HEK293 (cell line): ENCODE results near the gene CD59.

Experiments used
- CTCF ChIA-PET: fragments of 350-600 bp; formaldehyde crosslinking; extraction: SDS; loops from one replicate; lab custom pipeline; 2021; ENCODE audit warnings: antibody characterized with exemption; lab: Yijun Ruan, JAX
- POLR2A ChIA-PET: fragments of 300-600 bp; formaldehyde crosslinking; extraction: SDS; loops from one replicate; lab custom pipeline; 2020; ENCODE audit warnings: antibody characterized with exemption, inconsistent platforms; lab: Yijun Ruan, JAX
- H3K27ac ChIP-seq: fragments of 200-500 bp; sonication (Bioruptor generic); 2 replicates; pipeline ENCODE4 v1.5.1; 2014; ENCODE audit warnings: low read depth, low read length, control low read depth, inconsistent platforms; ENCODE audit errors: extremely low read depth
- H3K36me3 ChIP-seq, 2 experiments: fragments of 200-500 bp in 1 of 2; sonication (Bioruptor generic) in 1 of 2; 1 replicate in 1 of 2; 2 replicates in 1 of 2; pipeline ENCODE4 v1.5.1; 2014 to 2017; ENCODE audit warnings: inconsistent platforms in 2 of 2, low read length in 2 of 2; ENCODE audit not compliant: control insufficient read depth in 2 of 2, insufficient read depth in 1 of 2
- H3K4me1 ChIP-seq: fragments of 200-500 bp; sonication (Bioruptor generic); 2 replicates; pipeline ENCODE4 v1.5.1; 2014; ENCODE audit warnings: mild to moderate bottlenecking, low read length, inconsistent platforms; ENCODE audit not compliant: control insufficient read depth, insufficient read depth
- H3K4me3 ChIP-seq: 2 replicates; pipeline ENCODE4 v1.5.1; 2011; ENCODE audit warnings: low read depth, mild to moderate bottlenecking, control low read depth, low read length, moderate library complexity
- H3K9me3 ChIP-seq: fragments of 200-500 bp; sonication (Bioruptor generic); 2 replicates; pipeline ENCODE4 v1.5.1; 2014; ENCODE audit warnings: low read depth, low read length, inconsistent platforms; ENCODE audit not compliant: control insufficient read depth, insufficient read depth
- ATF2 ChIP-seq: fragments of 450-650 bp; formaldehyde crosslinking; IDR thresholded peaks from 2 replicates; pipeline ENCODE4 v1.5.1; 2016; ENCODE audit warnings: missing biosample characterization, missing genetic modification characterization, low read depth
- GLIS1 ChIP-seq: fragments of 450-650 bp; formaldehyde crosslinking; IDR thresholded peaks from 2 replicates; pipeline ENCODE4 v1.5.1; 2016; ENCODE audit warnings: missing biosample characterization, missing genetic modification characterization
- IKZF3 ChIP-seq: fragments of 450-650 bp; IDR thresholded peaks from 2 replicates; pipeline ENCODE4 v1.5.0; 2018; ENCODE audit warnings: missing biosample characterization, mild to moderate bottlenecking, missing genetic modification characterization, moderate library complexity
- KLF16 ChIP-seq: fragments of 450-650 bp; formaldehyde crosslinking; IDR thresholded peaks from 2 replicates; pipeline ENCODE4 v1.5.1; 2017; ENCODE audit warnings: missing biosample characterization, missing genetic modification characterization
- PRDM6 ChIP-seq: fragments of 450-650 bp; formaldehyde crosslinking; IDR thresholded peaks from 2 replicates; pipeline ENCODE4 v1.5.1; 2017; ENCODE audit warnings: missing biosample characterization, missing genetic modification characterization
- TRIM28 ChIP-seq: IDR thresholded peaks from 2 replicates; pipeline ENCODE4 v1.6.1; 2011; ENCODE audit warnings: low read length, control low read depth, borderline replicate concordance
- YY2 ChIP-seq: fragments of 450-650 bp; formaldehyde crosslinking; IDR thresholded peaks from 2 replicates; pipeline ENCODE4 v1.5.1; 2016; ENCODE audit warnings: missing biosample characterization, missing genetic modification characterization
- ZIC2 ChIP-seq: fragments of 450-650 bp; formaldehyde crosslinking; IDR thresholded peaks from 2 replicates; pipeline ENCODE4 v1.5.1; 2016; ENCODE audit warnings: missing biosample characterization, missing genetic modification characterization
- ZNF404 ChIP-seq: fragments of 450-650 bp; formaldehyde crosslinking; IDR thresholded peaks from 2 replicates; pipeline ENCODE4 v1.5.1; 2017; ENCODE audit warnings: missing biosample characterization, missing genetic modification characterization
- ZNF423 ChIP-seq: fragments of 450-650 bp; formaldehyde crosslinking; IDR thresholded peaks from 2 replicates; pipeline ENCODE4 v1.5.1; 2016; ENCODE audit warnings: missing biosample characterization, missing genetic modification characterization
- ZNF580 ChIP-seq: fragments of 450-650 bp; formaldehyde crosslinking; IDR thresholded peaks from 2 replicates; pipeline ENCODE4 v1.5.1; 2016; ENCODE audit warnings: missing biosample characterization, missing genetic modification characterization
- ZNF629 ChIP-seq: fragments of 450-650 bp; formaldehyde crosslinking; IDR thresholded peaks from 2 replicates; pipeline ENCODE4 v1.5.1; 2017; ENCODE audit warnings: missing biosample characterization, missing genetic modification characterization
- ZNF654 ChIP-seq: fragments of 450-650 bp; formaldehyde crosslinking; IDR thresholded peaks from 2 replicates; pipeline ENCODE4 v1.5.1; 2016; ENCODE audit warnings: low read depth, missing biosample characterization, missing genetic modification characterization
- ZNF692 ChIP-seq: fragments of 450-650 bp; formaldehyde crosslinking; IDR thresholded peaks from 2 replicates; pipeline ENCODE4 v1.5.1; 2016; ENCODE audit warnings: missing biosample characterization, missing genetic modification characterization
- ZSCAN5A ChIP-seq: fragments of 450-650 bp; formaldehyde crosslinking; IDR thresholded peaks from 2 replicates; pipeline ENCODE4 v1.5.1; 2016; ENCODE audit warnings: missing biosample characterization, missing genetic modification characterization

CD59 gene

GRCh38 chr11:33659370-33660139, 76.7 kb downstream of the CD59 start:
- ChIA-PET CTCF (no interaction called here), POLR2A (no interaction called here)
- H3K9me3 ChIP-seq: no peaks in the 10 kb centered on the region
- no peaks in the 10 kb centered on the region for H3K4me1 ChIP-seq
- H3K27ac ChIP-seq: no peak overlapping the region
- H3K4me3 ChIP-seq: no peak overlapping the region
- H3K36me3 ChIP-seq: no peaks in the 10 kb centered on the region
- TF ChIP-seq KLF16 (tag by site-specific recombination): no peak
- no peak for TF ChIP-seq YY2 (tag by site-specific recombination)
- no peak for TF ChIP-seq ZSCAN5A (tag by site-specific recombination)

- ChIA-PET CTCF (no interaction called here), POLR2A (no interaction called here)
- Histone ChIP-seq H3K27ac (no peak overlapping the region), H3K9me3 (no peaks in the 10 kb centered on the region), H3K36me3 (no peaks in the 10 kb centered on the region), H3K4me1 (no peaks in the 10 kb centered on the region), H3K4me3 (no peak overlapping the region)
- TF ChIP-seq ZIC2 (peak; percentile 71), ZNF580 (no peak), PRDM6 (tag by site-specific recombination) (no peak), GLIS1 (tag by site-specific recombination) (peak; percentile 97), ZNF629 (tag by site-specific recombination) (0 out of 2 replicates have a peak, but pooled peaks have one; percentile 25), IKZF3 (tag by site-specific recombination) (peak; percentile 34; the same call in 1 of the 2 replicates), ATF2 (tag by site-specific recombination) (peak; percentile 83), ZNF423 (tag by site-specific recombination) (0 out of 2 replicates have a peak, but pooled peaks have one; percentile 53)
Measured at GRCh38 chr11:33658195-33658900, 77.9 kb downstream of the CD59 start.

- CTCF ChIA-PET: no interaction called here
- TF ChIP-seq GLIS1 (tag by site-specific recombination): peak; percentile 55
- no peak for TF ChIP-seq ZNF404 (tag by site-specific recombination)
- TF ChIP-seq ZIC2: peak; percentile 69
- no peak for TF ChIP-seq ZNF692 (tag by site-specific recombination)
- no peak for TF ChIP-seq TRIM28
- no peak for TF ChIP-seq ZNF654 (tag by site-specific recombination)
- POLR2A ChIA-PET: no interaction called here
- Histone ChIP-seq H3K4me3 (no peak overlapping the region), H3K4me1 (no peaks in the 10 kb centered on the region), H3K27ac (no peak overlapping the region), H3K9me3 (no peaks in the 10 kb centered on the region), H3K36me3 (no peaks in the 10 kb centered on the region)
Measured at GRCh38 chr11:33657757-33658156, 78.5 kb downstream of the CD59 start.
